Activated CD4-positive, alpha-beta T cell treated with anti-CD3 and anti-CD28 coated beads for 36 hours (primary cell): ENCODE data around the gene SH3GL1. TPM values are rescaled to one million over a fixed set of nuclear protein-coding genes. Genes with fewer than 3 reads are reported as not detected.

ENCODE experiments used
- ATAC-seq: fragments of 200-7000 bp; cut with Tn5 transposase; one replicate; pipeline ENCODE4 v1.10.0; 2021; ENCODE audit warnings: mild to moderate bottlenecking, moderate library complexity
- CTCF ChIA-PET: fragments of 350-600 bp; sonication (Branson Sonifier 250); formaldehyde crosslinking; loops from one replicate; lab custom pipeline; 2021; ENCODE audit warnings: antibody characterized with exemption; lab: Charles Lee
- POLR2A ChIA-PET: fragments of 350-600 bp; sonication (Branson Sonifier 250); formaldehyde crosslinking; loops from one replicate; lab custom pipeline; 2021; ENCODE audit warnings: antibody characterized with exemption, inconsistent platforms; lab: Charles Lee
- DNase-seq: peaks from one replicate; pipeline ENCODE4 v3.0.0-alpha.2; 2020
- H3K27ac Mint-ChIP-seq: one replicate; pipeline ENCODE4 v1.8.0; 2021; ENCODE audit warnings: mixed read lengths
- H3K27me3 Mint-ChIP-seq: one replicate; pipeline ENCODE4 v1.8.0; 2021; ENCODE audit warnings: mixed read lengths
- H3K36me3 Mint-ChIP-seq: one replicate; pipeline ENCODE4 v1.8.0; 2021; ENCODE audit warnings: low read depth, mixed read lengths
- H3K4me1 Mint-ChIP-seq: one replicate; pipeline ENCODE4 v1.8.0; 2021; ENCODE audit warnings: mixed read lengths
- H3K4me3 Mint-ChIP-seq: one replicate; pipeline ENCODE4 v1.8.0; 2021; ENCODE audit warnings: mild to moderate bottlenecking, moderate library complexity, mixed read lengths
- H3K9me3 Mint-ChIP-seq: one replicate; pipeline ENCODE4 v1.8.0; 2021; ENCODE audit warnings: low read depth, mixed read lengths
- intact Hi-C, 2 experiments: fragments of 100-400 bp; cut with DNase I in 1 of 2; cut with micrococcal nuclease in 1 of 2; formaldehyde crosslinking; loops; one replicate each; pipeline versions ENCODE4 v1.14.2 to v1.15.1; 2022 to 2024; cut with DNase I, micrococcal nuclease
- total RNA-seq, 2 experiments: library from RNA; stranded (reverse); gene quantifications; one replicate each; pipeline ENCODE4 v1.2.3, GENCODE V29; 2021

Gene SH3GL1
- total RNA-seq, 2 experiments from 2014 or later, result 42.0 to 46.8 TPM

GRCh38 chr19:4409123-4409933, 9.0 kb upstream of the SH3GL1 start:
- Mint-ChIP-seq H3K27me3 (no peaks in the 10 kb centered on the region), H3K4me1 (peaks cover 16% of the 10 kb centered on the region), H3K4me3 (no peak overlapping the region), H3K9me3 (no peaks in the 10 kb centered on the region), H3K27ac (no peak overlapping the region), H3K36me3 (peaks cover 62% of the 10 kb centered on the region)
- POLR2A ChIA-PET, result interaction anchor here (0.7 to 0.9 kb wide), 2 partner anchors 9 to 40 kb away, joined by 4 read pairs; no protein-coding TSS in a partner anchor
- ATAC-seq (no peak), DNase-seq (no peak)
- intact Hi-C loops, result loop anchor here in 1 of 2 experiments (10.0 kb wide), 2 partner anchors 505 to 1495 kb away; partner anchors contain the start of genes NDUFA11 and VMAC
- CTCF ChIA-PET, result no interaction called here

GRCh38 chr19:4406626-4407025, 6.3 kb upstream of the SH3GL1 start:
- Mint-ChIP-seq H3K36me3 (peaks cover 50% of the 10 kb centered on the region), H3K27me3 (no peaks in the 10 kb centered on the region), H3K4me3 (no peak overlapping the region), H3K9me3 (no peaks in the 10 kb centered on the region), H3K27ac (no peak overlapping the region), H3K4me1 (peaks cover 31% of the 10 kb centered on the region)
- intact Hi-C loops, result loop anchor here in 1 of 2 experiments (10.0 kb wide), 2 partner anchors 508 to 1498 kb away; partner anchors contain the start of genes NDUFA11 and VMAC
- DNase-seq (no peak), ATAC-seq (no peak)
- POLR2A ChIA-PET, result interaction anchor here (0.6 to 1.4 kb wide), 2 partner anchors 10 to 510 kb away, joined by 3 to 4 read pairs; no protein-coding TSS in a partner anchor
- CTCF ChIA-PET, result interaction anchor here (0.6 kb wide), 1 partner anchor 99 kb away, joined by 5 read pairs; no protein-coding TSS in a partner anchor

GRCh38 chr19:4405977-4406376, 5.6 kb upstream of the SH3GL1 start:
- ChIA-PET CTCF (no interaction called here), POLR2A (no interaction called here)
- intact Hi-C loops, result loop anchor here in 1 of 2 experiments (10.0 kb wide), 2 partner anchors 509 to 1499 kb away; partner anchors contain the start of genes NDUFA11 and VMAC
- no peak for DNase-seq
- no peak for ATAC-seq
- Mint-ChIP-seq H3K4me1 (peaks cover 38% of the 10 kb centered on the region), H3K4me3 (no peak overlapping the region), H3K27me3 (no peaks in the 10 kb centered on the region), H3K36me3 (peaks cover 48% of the 10 kb centered on the region), H3K9me3 (no peaks in the 10 kb centered on the region), H3K27ac (no peak overlapping the region)

GRCh38 chr19:4403005-4403761, 2.8 kb upstream of the SH3GL1 start:
- DNase-seq, result no peak
- intact Hi-C loops, result loop anchor here in 1 of 2 experiments (2.0 to 10.0 kb wide), 7 partner anchors 221 to 1574 kb away; partner anchors contain the start of genes ANKRD24, MFSD12, MRPL54 and NDUFA11
- H3K27ac Mint-ChIP-seq, result peak overlapping the region; percentile 90
- ATAC-seq, result no peak
- H3K9me3 Mint-ChIP-seq, result no peaks in the 10 kb centered on the region
- peaks cover 33% of the 10 kb centered on the region for H3K36me3 Mint-ChIP-seq
- no peaks in the 10 kb centered on the region for H3K27me3 Mint-ChIP-seq
- peak overlapping the region; percentile 93 for H3K4me3 Mint-ChIP-seq
- ChIA-PET CTCF (interaction anchor here (0.7 to 3.2 kb wide), 4 partner anchors 24 to 189 kb away, joined by 3 to 13 read pairs (median 5); no protein-coding TSS in a partner anchor), POLR2A (no interaction called here)
- peaks cover 51% of the 10 kb centered on the region for H3K4me1 Mint-ChIP-seq

GRCh38 chr19:4402171-4403004, 2.0 kb upstream of the SH3GL1 start, which contains the start of gene CHAF1A:
CHAF1A (plus strand) TSS chr19:4402640; CDS start chr19:4402763, 123 bp downstream.
- H3K27me3 Mint-ChIP-seq, result no peaks in the 10 kb centered on the region
- CTCF ChIA-PET, result interaction anchor here (0.5 to 3.2 kb wide), 14 partner anchors 20 to 740 kb away, joined by 3 to 13 read pairs (median 3); partner anchors contain the start of gene STAP2
- H3K4me1 Mint-ChIP-seq, result peaks cover 55% of the 10 kb centered on the region
- peak within 1 kb of the TSS; percentile 93 for H3K4me3 Mint-ChIP-seq
- peaks cover 34% of the 10 kb centered on the region for H3K36me3 Mint-ChIP-seq
- DNase-seq, result peak; percentile 100
- intact Hi-C loops, result loop anchor here (1.0 to 10.0 kb wide), 17 partner anchors 55 to 1575 kb away; partner anchors contain the start of genes UBXN6 (in 2 of the 2), YJU2 (in 2 of the 2), ANKRD24 (in 1 of the 2) and FEM1A (in 1 of the 2)
- H3K9me3 Mint-ChIP-seq, result no peaks in the 10 kb centered on the region
- peak within 1 kb of the TSS; percentile 95 for H3K27ac Mint-ChIP-seq
- POLR2A ChIA-PET, result interaction anchor here (0.5 to 1.4 kb wide), 9 partner anchors 12 to 242 kb away, joined by 3 to 8 read pairs (median 3); partner anchors contain the start of genes HDGFL2, MPND and YJU2
- ATAC-seq, result peak; percentile 97

GRCh38 chr19:4401769-4402170, 1.4 kb upstream of the SH3GL1 start:
- Mint-ChIP-seq H3K27ac (peak overlapping the region; percentile 95), H3K9me3 (no peaks in the 10 kb centered on the region), H3K4me3 (peak overlapping the region; percentile 93), H3K36me3 (peaks cover 34% of the 10 kb centered on the region), H3K4me1 (peaks cover 59% of the 10 kb centered on the region), H3K27me3 (no peaks in the 10 kb centered on the region)
- CTCF ChIA-PET, result interaction anchor here (0.5 to 3.2 kb wide), 12 partner anchors 19 to 739 kb away, joined by 3 to 13 read pairs (median 4); partner anchors contain the start of gene STAP2
- no peak for DNase-seq
- POLR2A ChIA-PET, result interaction anchor here (0.6 to 1.4 kb wide), 8 partner anchors 11 to 155 kb away, joined by 3 to 8 read pairs (median 4); partner anchors contain the start of genes HDGFL2, MPND and YJU2
- intact Hi-C loops, result loop anchor here (1.0 to 10.0 kb wide), 18 partner anchors 56 to 1576 kb away; partner anchors contain the start of genes UBXN6 (in 2 of the 2), YJU2 (in 2 of the 2), ANKRD24 (in 1 of the 2) and FEM1A (in 1 of the 2)
- ATAC-seq, result no peak

GRCh38 chr19:4399812-4400134, 574 bp downstream of the SH3GL1 start:
- CTCF ChIA-PET, result interaction anchor here (0.6 to 3.2 kb wide), 4 partner anchors 19 to 153 kb away, joined by 3 to 13 read pairs (median 4); partner anchors contain the start of gene YJU2
- ATAC-seq (peak; percentile 0), DNase-seq (no peak)
- Mint-ChIP-seq H3K4me3 (peak overlapping the region; percentile 93), H3K9me3 (no peaks in the 10 kb centered on the region), H3K27me3 (no peaks in the 10 kb centered on the region), H3K27ac (peak overlapping the region; percentile 83), H3K4me1 (peaks cover 63% of the 10 kb centered on the region), H3K36me3 (peaks cover 38% of the 10 kb centered on the region)
- POLR2A ChIA-PET, result interaction anchor here (0.6 to 1.2 kb wide), 2 partner anchors 30 to 133 kb away, joined by 3 read pairs; no protein-coding TSS in a partner anchor
- intact Hi-C loops, result loop anchor here (1.0 to 10.0 kb wide), 12 partner anchors 19 to 1578 kb away; partner anchors contain the start of genes ANKRD24 (in 1 of the 2), DAPK3 (in 1 of the 2), MAP2K2 (in 1 of the 2) and MFSD12 (in 1 of the 2)

- Mint-ChIP-seq H3K9me3 (no peaks in the 10 kb centered on the region), H3K27me3 (no peaks in the 10 kb centered on the region), H3K4me1 (peaks cover 65% of the 10 kb centered on the region), H3K36me3 (peaks cover 27% of the 10 kb centered on the region), H3K27ac (no peak overlapping the region), H3K4me3 (no peak overlapping the region)
- ChIA-PET POLR2A (interaction anchor here (0.6 kb wide), 1 partner anchor 18 kb away, joined by 3 read pairs; no protein-coding TSS in a partner anchor), CTCF (interaction anchor here (1.0 kb wide), 1 partner anchor 26 kb away, joined by 3 read pairs; no protein-coding TSS in a partner anchor)
- ATAC-seq (no peak), DNase-seq (no peak)
- intact Hi-C loops, result no loop called here
These were observed 3.2 kb downstream of the SH3GL1 start for GRCh38 chr19:4396949-4397783.
